ENCODE results near the gene HOXD8.

GRCh38 chr2:176107731-176108181 is 21.7 kb upstream of the HOXD8 start:
- no peak for TF ChIP-seq TAF1 (IDR thresholded peaks at IDR 0.05; ENCODE audit: low read depth, low read length)
- TF ChIP-seq EZH2 (IDR thresholded peaks at IDR 0.05; ENCODE audit: low read depth, low read length, severe bottlenecking), result peak; percentile 79
- no peak for TF ChIP-seq MAX (IDR thresholded peaks at IDR 0.05)
- no peak for TF ChIP-seq SIN3A (conservative IDR thresholded peaks at IDR 0.05 in 1 of 2, IDR thresholded peaks at IDR 0.05 in 1 of 2; ENCODE audit: low read depth in 1 of 2, low read length in 2 of 2)
- no peak for TF ChIP-seq POLR2AphosphoS5 (IDR thresholded peaks at IDR 0.05; ENCODE audit: low read depth, low read length)
- TF ChIP-seq ZNF274 (IDR thresholded peaks at IDR 0.05; ENCODE audit: borderline replicate concordance, extremely low read depth, low read length), result no peak
